Measurements from ENCODE around the gene ACOT11.

DNA sequence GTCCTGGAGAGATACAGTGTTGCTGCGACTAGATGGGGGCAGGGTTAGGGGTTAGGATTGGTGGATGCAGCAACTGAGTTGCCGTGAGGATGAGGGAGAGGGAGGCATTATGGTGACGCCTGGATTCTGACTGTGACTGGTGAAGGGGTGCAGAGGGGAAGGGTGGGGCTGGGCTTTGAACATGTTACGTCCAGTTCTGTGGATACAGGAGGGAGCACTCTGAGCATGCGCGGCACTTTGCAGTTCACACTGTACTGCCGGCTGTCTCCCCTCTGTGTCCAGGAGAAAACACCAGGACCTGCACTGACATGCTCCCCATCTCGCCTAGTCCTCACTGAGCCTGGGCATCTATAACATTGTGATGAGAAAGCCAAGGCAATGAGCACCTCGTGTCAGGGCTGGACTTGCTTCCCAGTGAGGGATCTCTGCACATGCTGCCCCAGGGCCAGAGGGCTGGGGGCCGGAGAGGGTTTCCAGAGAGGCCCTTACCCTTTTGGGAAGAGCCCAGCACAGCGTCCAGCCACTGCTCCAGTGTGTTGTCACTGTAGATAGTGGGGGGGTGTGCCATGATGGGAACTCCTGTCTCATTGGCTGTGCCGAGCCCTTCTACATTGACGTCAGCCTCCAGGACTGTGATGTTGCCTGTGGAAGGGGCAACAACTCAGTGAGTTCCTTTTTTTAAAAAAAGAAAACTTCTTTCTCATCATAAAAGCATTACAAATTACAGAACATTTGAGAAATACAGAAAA is 67.7 kb downstream of the ACOT11 start:
- TF ChIP-seq, protein P1, sequence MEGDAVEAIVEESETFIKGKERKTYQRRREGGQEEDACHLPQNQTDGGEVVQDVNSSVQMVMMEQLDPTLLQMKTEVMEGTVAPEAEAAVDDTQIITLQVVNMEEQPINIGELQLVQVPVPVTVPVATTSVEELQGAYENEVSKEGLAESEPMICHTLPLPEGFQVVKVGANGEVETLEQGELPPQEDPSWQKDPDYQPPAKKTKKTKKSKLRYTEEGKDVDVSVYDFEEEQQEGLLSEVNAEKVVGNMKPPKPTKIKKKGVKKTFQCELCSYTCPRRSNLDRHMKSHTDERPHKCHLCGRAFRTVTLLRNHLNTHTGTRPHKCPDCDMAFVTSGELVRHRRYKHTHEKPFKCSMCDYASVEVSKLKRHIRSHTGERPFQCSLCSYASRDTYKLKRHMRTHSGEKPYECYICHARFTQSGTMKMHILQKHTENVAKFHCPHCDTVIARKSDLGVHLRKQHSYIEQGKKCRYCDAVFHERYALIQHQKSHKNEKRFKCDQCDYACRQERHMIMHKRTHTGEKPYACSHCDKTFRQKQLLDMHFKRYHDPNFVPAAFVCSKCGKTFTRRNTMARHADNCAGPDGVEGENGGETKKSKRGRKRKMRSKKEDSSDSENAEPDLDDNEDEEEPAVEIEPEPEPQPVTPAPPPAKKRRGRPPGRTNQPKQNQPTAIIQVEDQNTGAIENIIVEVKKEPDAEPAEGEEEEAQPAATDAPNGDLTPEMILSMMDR (conservative IDR thresholded peaks at IDR 0.05 in 1 of 2, IDR thresholded peaks at IDR 0.05 in 1 of 2; ENCODE audit: extremely low read depth in 1 of 2, insufficient read depth in 1 of 2, low read depth in 1 of 2, low read length in 2 of 2) = no peak
- no peak for TF ChIP-seq EZH2 (IDR thresholded peaks at IDR 0.05; ENCODE audit: borderline replicate concordance, low read length)

Data from mammary epithelial cell (primary cell).